ENCODE measurements around the gene LHFPL4.

DNA sequence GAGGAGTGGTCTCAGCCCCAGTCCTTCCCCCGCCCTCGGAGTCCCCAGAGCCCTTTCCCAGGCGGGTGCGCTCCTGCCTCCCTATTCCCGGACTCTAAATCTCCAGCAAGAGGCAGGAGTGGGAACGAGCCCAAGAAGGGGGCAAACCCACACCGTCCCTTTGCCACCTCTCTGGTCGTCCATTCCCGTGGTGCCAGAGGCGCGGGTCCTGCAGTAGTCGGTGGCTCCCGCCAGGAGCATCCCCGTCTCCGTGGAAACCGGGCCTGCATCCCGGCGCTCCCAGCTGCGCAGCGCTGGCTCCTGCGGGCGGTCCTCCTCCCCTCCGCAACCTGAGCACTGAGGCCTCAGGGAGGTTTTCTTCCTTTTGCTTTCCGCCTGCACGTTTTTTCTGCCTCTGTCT is 44.8 kb downstream of the LHFPL4 start:
- no peak for TF ChIP-seq GATA2 (IDR thresholded peaks at IDR 0.05; ENCODE audit: low read depth, low read length)
- TF ChIP-seq GATA3 (IDR thresholded peaks at IDR 0.05; ENCODE audit: low read depth, low read length), result no peak

All from SH-SY5Y (cell line).